Measurements from ENCODE around the gene GRID2IP. TPM values are rescaled to one million over a fixed set of nuclear protein-coding genes. Genes with fewer than 3 reads are reported as not detected.

GRID2IP gene
- total RNA-seq, 1 donor from 2014 or later: 0.13 TPM

- DNase-seq (ENCODE audit: low read depth): no peak
- Histone ChIP-seq H3K27me3 (ENCODE audit: control insufficient read depth, insufficient read depth, low read length) (peaks cover 2% of the 10 kb centered on the region), H3K4me3 (ENCODE audit: low read depth, low read length) (no peak overlapping the region), H3K36me3 (ENCODE audit: control insufficient read depth, insufficient read depth, low read length) (no peaks in the 10 kb centered on the region)
- TF ChIP-seq CTCF (IDR thresholded peaks at IDR 0.05; ENCODE audit: insufficient read depth, low read length, poor library complexity, severe bottlenecking): no peak
Measured at GRCh38 chr7:6491194-6491593, 60.1 kb downstream of the GRID2IP start.

DNA sequence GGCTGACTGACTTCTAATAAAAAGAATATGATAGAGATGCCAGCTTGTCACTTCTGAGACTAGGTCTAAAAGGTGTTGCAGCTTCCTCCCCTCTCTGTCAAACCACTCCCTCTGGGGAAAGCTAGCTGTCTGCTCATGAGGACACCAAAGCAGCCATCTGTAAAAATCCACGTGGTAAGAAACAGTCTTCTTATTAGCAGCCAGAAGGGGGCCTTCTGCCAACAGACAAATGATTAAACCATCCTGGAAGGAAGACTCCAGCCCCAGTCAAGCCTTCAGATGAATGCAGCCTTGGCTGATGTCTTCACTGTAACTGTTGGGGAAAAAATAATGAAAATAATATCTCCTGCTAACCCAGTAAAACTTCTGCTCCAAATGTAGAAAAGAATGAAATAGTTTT is 61.6 kb downstream of the GRID2IP start:
- no peak overlapping the region for H3K4me3 ChIP-seq (ENCODE audit: low read depth, low read length)
- no peaks in the 10 kb centered on the region for H3K36me3 ChIP-seq (ENCODE audit: control insufficient read depth, insufficient read depth, low read length)
- no peak for DNase-seq (ENCODE audit: low read depth)
- H3K27me3 ChIP-seq (ENCODE audit: control insufficient read depth, insufficient read depth, low read length): peaks cover 2% of the 10 kb centered on the region
- no peak for TF ChIP-seq CTCF (IDR thresholded peaks at IDR 0.05; ENCODE audit: insufficient read depth, low read length, poor library complexity, severe bottlenecking)

DNA sequence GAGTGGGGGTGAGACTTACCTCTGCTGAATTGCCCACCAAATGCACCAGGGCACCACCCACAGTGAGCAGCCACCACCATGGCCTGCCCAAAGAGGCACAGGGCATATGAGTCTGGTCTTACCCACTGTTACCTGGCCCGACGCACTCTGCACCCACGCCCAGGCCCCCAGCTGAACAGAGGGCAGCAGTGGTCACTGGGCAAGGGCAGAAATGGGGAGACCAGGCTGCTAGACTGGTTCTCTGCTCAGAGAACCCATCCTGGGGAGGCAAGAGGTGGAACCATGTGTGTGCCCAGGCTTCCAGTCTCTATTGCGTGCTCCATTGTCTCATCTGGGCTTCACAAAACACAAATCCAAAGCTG is 64.1 kb downstream of the GRID2IP start:
- DNase-seq (ENCODE audit: low read depth): no peak
- no peak for TF ChIP-seq CTCF (IDR thresholded peaks at IDR 0.05; ENCODE audit: insufficient read depth, low read length, poor library complexity, severe bottlenecking)
- no peaks in the 10 kb centered on the region for H3K27me3 ChIP-seq (ENCODE audit: control insufficient read depth, insufficient read depth, low read length)
- no peaks in the 10 kb centered on the region for H3K36me3 ChIP-seq (ENCODE audit: control insufficient read depth, insufficient read depth, low read length)
- H3K4me3 ChIP-seq (ENCODE audit: low read depth, low read length): no peak overlapping the region

GRCh38 chr7:6486438-6487183 is 64.7 kb downstream of the GRID2IP start:
- DNase-seq (ENCODE audit: low read depth): no peak
- no peak for TF ChIP-seq CTCF (IDR thresholded peaks at IDR 0.05; ENCODE audit: insufficient read depth, low read length, poor library complexity, severe bottlenecking)
- Histone ChIP-seq H3K4me3 (ENCODE audit: low read depth, low read length) (no peak overlapping the region), H3K36me3 (ENCODE audit: control insufficient read depth, insufficient read depth, low read length) (no peaks in the 10 kb centered on the region), H3K27me3 (ENCODE audit: control insufficient read depth, insufficient read depth, low read length) (no peaks in the 10 kb centered on the region)

GRCh38 chr7:6482743-6483119 is 68.5 kb downstream of the GRID2IP start:
- Histone ChIP-seq H3K4me3 (ENCODE audit: low read depth, low read length) (peak overlapping the region; percentile 96), H3K36me3 (ENCODE audit: control insufficient read depth, insufficient read depth, low read length) (no peaks in the 10 kb centered on the region), H3K27me3 (ENCODE audit: control insufficient read depth, insufficient read depth, low read length) (no peaks in the 10 kb centered on the region)
- DNase-seq (ENCODE audit: low read depth): no peak
- TF ChIP-seq CTCF (IDR thresholded peaks at IDR 0.05; ENCODE audit: insufficient read depth, low read length, poor library complexity, severe bottlenecking): no peak

DNA sequence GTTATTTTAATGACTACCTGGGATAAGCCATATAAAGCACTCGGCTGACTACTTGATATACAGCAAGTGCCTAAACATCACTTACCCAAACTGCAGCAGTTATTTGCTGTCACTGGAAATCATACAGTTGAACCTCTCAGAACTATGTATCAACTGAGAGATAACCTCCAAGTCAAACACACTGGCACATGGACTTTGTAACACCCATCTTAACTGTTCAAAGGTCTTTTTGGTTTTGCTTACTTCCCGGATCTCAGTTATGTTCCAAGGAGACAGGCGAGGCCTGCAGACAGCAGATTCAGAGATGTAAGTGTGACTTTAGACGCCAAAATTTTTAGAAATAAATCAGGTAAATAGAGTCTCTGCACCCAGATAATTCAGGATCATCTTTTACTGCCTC is 69.0 kb downstream of the GRID2IP start:
- TF ChIP-seq CTCF (IDR thresholded peaks at IDR 0.05; ENCODE audit: insufficient read depth, low read length, poor library complexity, severe bottlenecking): no peak
- DNase-seq (ENCODE audit: low read depth): no peak
- peak overlapping the region; percentile 96 for H3K4me3 ChIP-seq (ENCODE audit: low read depth, low read length)
- no peaks in the 10 kb centered on the region for H3K36me3 ChIP-seq (ENCODE audit: control insufficient read depth, insufficient read depth, low read length)
- no peaks in the 10 kb centered on the region for H3K27me3 ChIP-seq (ENCODE audit: control insufficient read depth, insufficient read depth, low read length)

Data from kidney epithelial cell (primary cell).